ENCODE measurements around the gene TTC38. TPM values are rescaled to one million over a fixed set of nuclear protein-coding genes. Genes with fewer than 3 reads are reported as not detected.

The TTC38 gene
- 15.3 and 21.8 TPM in 2 replicates for total RNA-seq (2014; rRNA removed; shearing (Covaris generic))

- DNase-seq (ENCODE audit: low spot score): peak; percentile 67
These were observed at the start of gene TTC38 for GRCh38 chr22:46267431-46268279. Gene TTC38 (plus strand): TSS chr22:46268008. CDS start chr22:46268040, 32 bp downstream.

GRCh38 chr22:46219636-46220035 lies 48.2 kb upstream of the TTC38 start:
- no peak for DNase-seq (ENCODE audit: low spot score)

- no peak for DNase-seq (ENCODE audit: low spot score)
These were observed 46.9 kb upstream of the TTC38 start for GRCh38 chr22:46220921-46221320.

GRCh38 chr22:46224044-46224897 lies 43.5 kb upstream of the TTC38 start:
- no peak for DNase-seq (ENCODE audit: low spot score)

GRCh38 chr22:46224898-46225290 lies 42.9 kb upstream of the TTC38 start:
- no peak for DNase-seq (ENCODE audit: low spot score)

- no peak for DNase-seq (ENCODE audit: low spot score)
These were observed 42.2 kb upstream of the TTC38 start for GRCh38 chr22:46225631-46226030.

GRCh38 chr22:46226577-46226976 lies 41.2 kb upstream of the TTC38 start:
- DNase-seq (ENCODE audit: low spot score): no peak

- DNase-seq (ENCODE audit: low spot score): no peak
These were observed 38.1 kb upstream of the TTC38 start for GRCh38 chr22:46229701-46230100.

GRCh38 chr22:46230262-46230901 lies 37.4 kb upstream of the TTC38 start:
- no peak for DNase-seq (ENCODE audit: low spot score)

- peak; percentile 46 for DNase-seq (ENCODE audit: low spot score)
These were observed 34.6 kb upstream of the TTC38 start for GRCh38 chr22:46233231-46233630.

- no peak for DNase-seq (ENCODE audit: low spot score)
These were observed 32.8 kb upstream of the TTC38 start for GRCh38 chr22:46234969-46235368.

- no peak for DNase-seq (ENCODE audit: low spot score)
These were observed 30.2 kb upstream of the TTC38 start for GRCh38 chr22:46237453-46238124.

GRCh38 chr22:46238541-46238940 lies 29.3 kb upstream of the TTC38 start:
- DNase-seq (ENCODE audit: low spot score): no peak

GRCh38 chr22:46239261-46240048 lies 28.4 kb upstream of the TTC38 start:
- no peak for DNase-seq (ENCODE audit: low spot score)

- DNase-seq (ENCODE audit: low spot score): no peak
These were observed 27.7 kb upstream of the TTC38 start for GRCh38 chr22:46240073-46240472.

- DNase-seq (ENCODE audit: low spot score): no peak
These were observed 27.3 kb upstream of the TTC38 start for GRCh38 chr22:46240506-46240905.

- DNase-seq (ENCODE audit: low spot score): no peak
These were observed 26.9 kb upstream of the TTC38 start for GRCh38 chr22:46240907-46241306.

- no peak for DNase-seq (ENCODE audit: low spot score)
These were observed 26.3 kb upstream of the TTC38 start for GRCh38 chr22:46241396-46242007.

GRCh38 chr22:46242076-46242475 lies 25.7 kb upstream of the TTC38 start:
- no peak for DNase-seq (ENCODE audit: low spot score)

- no peak for DNase-seq (ENCODE audit: low spot score)
These were observed 23.0 kb upstream of the TTC38 start for GRCh38 chr22:46244771-46245170.
